ENCODE measurements around the gene C1orf21. TPM values are rescaled to one million over a fixed set of nuclear protein-coding genes. Genes with fewer than 3 reads are reported as not detected.
"Not testable (repeated sequence)": the region's sequence is repeated elsewhere in the genome, so short reads cannot be mapped to it uniquely, and the experiment has no call there.

The C1orf21 gene
- total RNA-seq, 4 donors from 2014 or later = 30.6 to 61.7 (median 43.0) TPM

DNA sequence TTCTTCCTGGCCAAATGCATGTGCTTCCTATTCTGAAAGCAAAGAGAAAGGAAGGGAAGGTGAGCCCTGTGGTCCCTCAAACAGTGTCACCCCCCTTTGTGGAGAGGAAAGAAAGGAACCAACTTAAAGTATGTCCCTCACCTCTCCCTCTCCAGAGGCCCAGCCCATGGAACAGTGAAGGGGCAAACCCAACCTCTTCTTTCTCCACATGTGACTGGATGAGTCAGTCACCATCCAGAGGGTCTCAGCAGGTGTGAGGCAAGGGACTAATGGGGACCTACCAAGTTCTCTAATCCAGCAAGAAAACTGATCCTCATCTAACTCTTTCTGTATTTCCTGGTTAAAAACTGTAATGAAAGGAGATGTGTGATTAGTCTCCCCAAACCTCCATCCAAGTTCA lies 222.2 kb downstream of the C1orf21 start:
- no peaks in the 10 kb centered on the region for H3K36me3 ChIP-seq
- no peak for TF ChIP-seq POLR2A (IDR thresholded peaks at IDR 0.05)
- TF ChIP-seq EP300 (IDR thresholded peaks at IDR 0.05) = no peak
- TF ChIP-seq, protein P1, sequence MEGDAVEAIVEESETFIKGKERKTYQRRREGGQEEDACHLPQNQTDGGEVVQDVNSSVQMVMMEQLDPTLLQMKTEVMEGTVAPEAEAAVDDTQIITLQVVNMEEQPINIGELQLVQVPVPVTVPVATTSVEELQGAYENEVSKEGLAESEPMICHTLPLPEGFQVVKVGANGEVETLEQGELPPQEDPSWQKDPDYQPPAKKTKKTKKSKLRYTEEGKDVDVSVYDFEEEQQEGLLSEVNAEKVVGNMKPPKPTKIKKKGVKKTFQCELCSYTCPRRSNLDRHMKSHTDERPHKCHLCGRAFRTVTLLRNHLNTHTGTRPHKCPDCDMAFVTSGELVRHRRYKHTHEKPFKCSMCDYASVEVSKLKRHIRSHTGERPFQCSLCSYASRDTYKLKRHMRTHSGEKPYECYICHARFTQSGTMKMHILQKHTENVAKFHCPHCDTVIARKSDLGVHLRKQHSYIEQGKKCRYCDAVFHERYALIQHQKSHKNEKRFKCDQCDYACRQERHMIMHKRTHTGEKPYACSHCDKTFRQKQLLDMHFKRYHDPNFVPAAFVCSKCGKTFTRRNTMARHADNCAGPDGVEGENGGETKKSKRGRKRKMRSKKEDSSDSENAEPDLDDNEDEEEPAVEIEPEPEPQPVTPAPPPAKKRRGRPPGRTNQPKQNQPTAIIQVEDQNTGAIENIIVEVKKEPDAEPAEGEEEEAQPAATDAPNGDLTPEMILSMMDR (IDR thresholded peaks at IDR 0.05) = no peak
- no peaks in the 10 kb centered on the region for H3K27me3 ChIP-seq
- H3K27ac ChIP-seq = peak overlapping the region in 2 of 4 donors; percentile 47 to 58
- DNase-seq (ENCODE audit: low spot score in 2 of 2) = no peak
- peaks cover 0 to 44% (median 4%) of the 10 kb centered on the region in 4 donors for H3K4me1 ChIP-seq
- H3K4me3 ChIP-seq = no peak overlapping the region
- no peaks in the 10 kb centered on the region for H3K9me3 ChIP-seq

DNA sequence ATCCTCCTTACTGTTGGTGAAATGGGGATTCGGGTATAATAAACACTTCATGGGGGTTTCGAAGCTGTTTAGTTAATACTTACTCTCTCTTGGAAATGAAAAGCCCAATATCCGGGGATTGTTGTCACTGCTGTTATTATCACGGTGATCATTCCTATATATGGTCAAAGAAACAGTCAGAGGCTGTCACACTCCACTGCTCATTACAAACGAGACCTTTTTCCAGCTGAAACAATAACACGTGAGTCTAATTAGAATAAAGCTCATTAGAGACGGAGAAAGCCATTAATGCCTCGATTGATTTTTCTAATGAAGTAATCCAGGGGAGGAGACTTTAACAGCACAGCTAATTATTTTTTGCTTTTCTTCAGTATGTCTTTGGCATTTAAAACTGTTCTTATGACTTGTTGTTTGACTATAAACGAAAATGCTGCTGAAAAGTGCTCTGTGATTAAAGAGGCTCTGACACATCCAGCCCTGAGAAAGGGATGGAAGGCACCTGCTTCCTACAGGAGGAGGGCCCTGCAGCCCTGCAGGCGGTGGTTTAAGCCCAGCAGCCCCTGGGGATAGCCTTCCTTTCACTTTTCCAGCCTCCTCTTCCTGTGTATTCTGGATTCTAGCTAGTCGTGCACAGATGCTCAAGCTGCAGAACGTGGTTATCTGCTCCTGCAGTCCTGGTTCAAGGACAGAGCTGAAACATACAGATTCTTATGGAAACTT lies 224.2 kb downstream of the C1orf21 start:
- no peaks in the 10 kb centered on the region for H3K9me3 ChIP-seq
- WGBS, 2 donors = 40 to 42% methylated on average over 12 of the region's 12 CpGs
- H3K4me3 ChIP-seq = peak overlapping the region in 1 of 4 donors; percentile 3
- H3K4me1 ChIP-seq = peaks cover 0 to 60% (median 2%) of the 10 kb centered on the region in 4 donors
- H3K36me3 ChIP-seq = no peaks in the 10 kb centered on the region
- no peak for DNase-seq (ENCODE audit: low spot score in 2 of 2)
- H3K27me3 ChIP-seq = no peaks in the 10 kb centered on the region
- no peak for TF ChIP-seq EP300 (IDR thresholded peaks at IDR 0.05)
- TF ChIP-seq, protein P1 (IDR thresholded peaks at IDR 0.05) = no peak
- no peak for TF ChIP-seq POLR2A (IDR thresholded peaks at IDR 0.05)
- peak overlapping the region in 2 of 4 donors; percentile 75 to 79 for H3K27ac ChIP-seq

DNA sequence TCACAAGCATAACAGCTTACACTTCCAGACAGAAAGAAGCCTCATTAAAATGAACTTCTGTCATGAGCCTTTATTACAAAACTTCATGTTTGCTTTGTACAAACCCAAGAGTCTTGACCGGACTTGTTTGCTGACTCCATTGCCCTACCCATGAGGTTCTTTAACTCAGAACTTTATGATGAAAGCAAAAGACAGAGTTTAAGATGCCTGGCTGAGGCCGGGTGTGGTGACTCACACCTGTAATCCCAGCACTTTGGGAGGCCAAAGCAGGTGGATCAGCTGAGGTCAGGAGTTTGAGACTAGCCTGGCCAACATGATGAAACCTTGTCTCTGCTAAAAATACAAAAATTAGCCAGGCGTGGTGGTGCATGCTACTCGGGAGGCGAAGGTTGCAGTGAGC lies 225.4 kb downstream of the C1orf21 start:
- H3K36me3 ChIP-seq; DNase-seq (ENCODE audit: low spot score in 2 of 2); H3K4me3 ChIP-seq; H3K27me3 ChIP-seq; H3K9me3 ChIP-seq: not testable (repeated sequence)
- 89 to 96% methylated on average over 5 of the region's 5 CpGs for WGBS, 2 donors
- Histone ChIP-seq H3K4me1 (peaks cover 0 to 53% (median 0%) of the 10 kb centered on the region in 4 donors), H3K27ac (peak overlapping the region in 1 of 4 donors; percentile 43)

DNA sequence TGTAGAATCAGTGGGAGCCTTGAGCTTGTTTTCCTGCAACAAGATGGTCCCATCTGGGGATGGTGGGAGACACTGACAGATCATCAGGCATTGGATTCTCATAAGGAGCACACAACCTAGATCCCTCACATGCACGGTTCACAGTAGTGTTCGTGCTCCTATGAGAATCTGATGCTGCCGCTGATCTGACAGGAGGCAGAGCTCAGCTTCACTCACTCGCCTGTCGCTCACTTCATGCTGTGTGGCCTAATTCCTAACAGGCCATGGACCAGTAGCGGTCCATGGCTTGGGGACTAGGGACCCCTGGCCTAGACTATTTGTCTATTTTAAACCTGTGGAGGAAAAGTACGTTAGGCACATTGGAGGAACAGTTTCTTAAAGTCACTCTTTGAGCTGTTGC lies 227.8 kb downstream of the C1orf21 start:
- H3K4me1 ChIP-seq = peaks cover 0 to 51% (median 0%) of the 10 kb centered on the region in 4 donors
- no peak overlapping the region for H3K4me3 ChIP-seq
- peak overlapping the region in 2 of 4 donors; percentile 55 to 78 for H3K27ac ChIP-seq
- H3K36me3 ChIP-seq = peaks cover 0 to 3% (median 0%) of the 10 kb centered on the region in 3 donors
- WGBS, 2 donors = 85 to 92% methylated on average over 7 of the region's 7 CpGs
- TF ChIP-seq, protein P1 (IDR thresholded peaks at IDR 0.05) = no peak
- TF ChIP-seq EP300 (IDR thresholded peaks at IDR 0.05) = no peak
- no peak for TF ChIP-seq POLR2A (IDR thresholded peaks at IDR 0.05)
- no peaks in the 10 kb centered on the region for H3K27me3 ChIP-seq
- DNase-seq (ENCODE audit: low spot score in 2 of 2) = no peak
- H3K9me3 ChIP-seq = no peaks in the 10 kb centered on the region

DNA sequence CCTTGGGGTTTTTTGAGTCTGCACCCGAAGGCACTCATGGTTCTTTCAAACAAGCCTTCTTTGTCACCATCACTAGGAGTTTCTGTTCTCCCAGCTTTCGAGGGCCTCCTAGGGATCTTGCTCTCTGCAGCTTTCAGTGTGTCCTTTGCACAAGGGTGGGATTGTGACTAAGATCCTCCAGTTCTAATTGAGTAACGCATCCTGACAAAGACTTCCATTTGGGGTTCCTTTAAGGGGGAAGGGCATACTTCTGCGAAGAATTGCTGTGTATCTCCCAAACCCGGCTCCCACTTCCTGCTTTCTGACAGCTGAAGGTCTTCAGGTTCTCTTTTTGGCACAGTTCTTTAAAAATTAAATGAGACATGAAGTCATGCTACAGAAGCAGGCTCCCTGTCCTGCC lies 228.5 kb downstream of the C1orf21 start:
- no peak for DNase-seq (ENCODE audit: low spot score in 2 of 2)
- no peak overlapping the region for H3K4me3 ChIP-seq
- H3K4me1 ChIP-seq = peaks cover 0 to 58% (median 4%) of the 10 kb centered on the region in 4 donors
- no peaks in the 10 kb centered on the region for H3K27me3 ChIP-seq
- H3K36me3 ChIP-seq = peaks cover 0 to 9% (median 0%) of the 10 kb centered on the region in 3 donors
- H3K27ac ChIP-seq = peak overlapping the region in 3 of 4 donors; percentile 25 to 78 (median 74)
- TF ChIP-seq, protein P1 (IDR thresholded peaks at IDR 0.05) = no peak
- peak; percentile 29 to 57 for TF ChIP-seq EP300 (IDR thresholded peaks at IDR 0.05)
- TF ChIP-seq POLR2A (IDR thresholded peaks at IDR 0.05) = no peak
- H3K9me3 ChIP-seq = no peaks in the 10 kb centered on the region
- 39 to 47% methylated on average over 5 of the region's 5 CpGs for WGBS, 2 donors
